ENCODE measurements around the gene SHF. TPM values are rescaled to one million over a fixed set of nuclear protein-coding genes. Genes with fewer than 3 reads are reported as not detected.

SHF gene
- total and polyA plus RNA-seq, 2 of the 8 experiments (the other 6 are each of a cell fraction or from before 2014, with no cell fraction given): 13.1 to 26.7 TPM

GRCh38 chr15:45177285-45177684 lies 10.5 kb downstream of the SHF start:
- WGBS, 2 experiments (ENCODE audit: extremely low coverage in 1 of 2, insufficient coverage in 1 of 2, insufficient read length in 1 of 2, insufficient replicate concordance in 2 of 2, low coverage in 1 of 2, low lambda C conversion rate in 2 of 2, missing lambda C conversion rate in 1 of 2): 93% methylated on average over 3 of the region's 3 CpGs; no CpG with 5 or more reads in 1 of the 2 experiments
- Histone ChIP-seq H3K79me1 (ENCODE audit: low read depth, low read length) (peaks cover 7% of the 10 kb centered on the region), H2BK120ac (replicated peaks; ENCODE audit: low read depth, low read length) (no peak overlapping the region), H3K27me3 (replicated peaks in 1 of 4; ENCODE audit: control insufficient read depth in 3 of 4, extremely low read depth in 1 of 4, insufficient read depth in 3 of 4, low read length in 3 of 4) (no peaks in the 10 kb centered on the region), H3K23ac (ENCODE audit: insufficient read length) (no peak overlapping the region), H3K18ac (ENCODE audit: extremely low read depth, low read length) (no peak overlapping the region), H3K56ac (replicated peaks; ENCODE audit: insufficient read length, low read depth, low read length) (no peak overlapping the region), H2AFZ (ENCODE audit: low read length) (no peak overlapping the region), H4K20me1 (replicated peaks in 1 of 2; ENCODE audit: control insufficient read depth in 1 of 2, insufficient read depth in 2 of 2, low read length in 2 of 2) (peaks cover 11 to 20% of the 10 kb centered on the region in 2 experiments), H3K9me3 (ENCODE audit: insufficient read depth in 2 of 2, low read depth in 1 of 2, low read length in 1 of 2) (no peaks in the 10 kb centered on the region), H3K27ac (ENCODE audit: low read depth, low read length) (no peak overlapping the region), H2BK15ac (ENCODE audit: low read length) (no peak overlapping the region), H3K4ac (replicated peaks; ENCODE audit: insufficient read length, low read depth, low read length) (no peak overlapping the region), H4K5ac (ENCODE audit: insufficient read length, low read depth, low read length) (no peak overlapping the region), H4K8ac (ENCODE audit: extremely low read depth, insufficient read depth, low read length) (no peak overlapping the region), H3K4me3 (ENCODE audit: extremely low read depth in 1 of 4, insufficient read depth in 2 of 4, low read depth in 3 of 4, low read length in 4 of 4) (no peak overlapping the region), H2BK12ac (ENCODE audit: low read depth, low read length) (no peak overlapping the region), H2BK20ac (ENCODE audit: low read length) (no peak overlapping the region), H3K14ac (ENCODE audit: insufficient read length) (no peak overlapping the region), H2BK5ac (ENCODE audit: low read depth, low read length) (no peak overlapping the region), H2AK5ac (ENCODE audit: low read depth, low read length) (no peak overlapping the region), H3K79me2 (ENCODE audit: control insufficient read depth in 1 of 2, insufficient read depth in 2 of 2, low read length in 2 of 2) (peaks cover 0 to 15% of the 10 kb centered on the region in 2 experiments; a peak in 2 of 4 replicates), H3K9ac (replicated peaks in 1 of 4; ENCODE audit: extremely low read depth in 1 of 4, low read depth in 3 of 4, low read length in 3 of 4) (no peak overlapping the region), H3K4me1 (replicated peaks in 1 of 4; ENCODE audit: control insufficient read depth in 3 of 4, insufficient read depth in 4 of 4, low read length in 3 of 4) (peaks cover 0 to 13% (median 7%) of the 10 kb centered on the region in 4 experiments; a peak in 6 of 7 replicates), H3K36me3 (ENCODE audit: control insufficient read depth in 2 of 4, insufficient read depth in 4 of 4, low read length in 3 of 4) (peaks cover 0 to 5% (median 0%) of the 10 kb centered on the region in 4 experiments; a peak in 3 of 8 replicates), H3K4me2 (ENCODE audit: insufficient read depth in 1 of 2, low read depth in 2 of 2, low read length in 2 of 2) (no peak overlapping the region), H4K91ac (replicated peaks; ENCODE audit: insufficient read length, low read length) (no peak overlapping the region), H3K23me2 (ENCODE audit: low read depth, low read length) (no peaks in the 10 kb centered on the region)
- DNase-seq (ENCODE audit: low read depth in 1 of 2, low spot score in 2 of 2): no peak
- CTCF ChIA-PET (ENCODE audit: partially characterized antibody): interaction anchor here (2.4 to 41.8 kb wide), 3 partner anchors 3 to 40 kb away, joined by 8 to 1117 read pairs (median 1117); partner anchors contain the start of gene SHF
- no peak for FAIRE-seq
- POLR2A ChIA-PET (ENCODE audit: partially characterized antibody): interaction anchor here (0.8 to 5.3 kb wide), 4 partner anchors 8 to 13 kb away, joined by 4 to 50 read pairs (median 4); no protein-coding TSS in a partner anchor
- no peak for TF ChIP-seq RAD21 (IDR thresholded peaks at IDR 0.05 in 1 of 2, conservative IDR thresholded peaks at IDR 0.05 in 1 of 2; ENCODE audit: low read depth in 2 of 2, low read length in 2 of 2)
- no peak for TF ChIP-seq GABPA (IDR thresholded peaks at IDR 0.05; ENCODE audit: borderline replicate concordance, insufficient read depth, low read length)
- TF ChIP-seq KDM4A (IDR thresholded peaks at IDR 0.05; ENCODE audit: low read depth, low read length, severe bottlenecking): no peak
- no peak for TF ChIP-seq CHD1 (IDR thresholded peaks at IDR 0.05; ENCODE audit: low read depth, low read length)
- TF ChIP-seq BCL11A (IDR thresholded peaks at IDR 0.05; ENCODE audit: low read depth in 2 of 2, low read length in 2 of 2): no peak
- no peak for TF ChIP-seq BRCA1 (IDR thresholded peaks at IDR 0.05; ENCODE audit: low read depth, low read length)
- TF ChIP-seq GTF2F1 (IDR thresholded peaks at IDR 0.05; ENCODE audit: borderline replicate concordance, low read depth, low read length): no peak
- no peak for TF ChIP-seq CBX8 (IDR thresholded peaks at IDR 0.05; ENCODE audit: borderline replicate concordance, low read depth, low read length)
- TF ChIP-seq ASH2L (IDR thresholded peaks at IDR 0.05; ENCODE audit: low read length): no peak
- TF ChIP-seq RBBP5 (IDR thresholded peaks at IDR 0.05; ENCODE audit: borderline replicate concordance, low read depth, low read length): no peak
- no peak for TF ChIP-seq NANOG (IDR thresholded peaks at IDR 0.05; ENCODE audit: insufficient read depth, low read depth, low read length, poor library complexity, severe bottlenecking)
- no peak for TF ChIP-seq SP2 (IDR thresholded peaks at IDR 0.05; ENCODE audit: low read length)
- TF ChIP-seq HDAC6 (IDR thresholded peaks at IDR 0.05; ENCODE audit: low read depth, low read length): no peak
